HUES64 (cell line): Measurements from ENCODE around the gene MAN1B1.
"Not testable (repeated sequence)": the region's sequence is repeated elsewhere in the genome, so short reads cannot be mapped to it uniquely, and the experiment has no call there.

Source experiments
- H3K27ac ChIP-seq: 2 replicates; pipeline ENCODE4 v1.7.0; 2013; ENCODE audit warnings: low read depth, low read length, inconsistent platforms
- H3K27me3 ChIP-seq: 2 replicates; pipeline ENCODE4 v1.6.1; 2013; ENCODE audit warnings: mild to moderate bottlenecking, low read length; ENCODE audit not compliant: insufficient read depth
- H3K36me3 ChIP-seq: 2 replicates; pipeline ENCODE4 v1.6.1; 2013; ENCODE audit warnings: mild to moderate bottlenecking, low read length; ENCODE audit not compliant: insufficient read depth
- H3K4me1 ChIP-seq: 2 replicates; pipeline ENCODE4 v1.6.1; 2013; ENCODE audit warnings: mild to moderate bottlenecking, low read length, moderate library complexity; ENCODE audit not compliant: insufficient read depth
- H3K4me3 ChIP-seq: 2 replicates; pipeline ENCODE4 v1.5.1; 2013; ENCODE audit warnings: mild to moderate bottlenecking, low read length, moderate library complexity
- H3K9ac ChIP-seq: 2 replicates; pipeline ENCODE4 v1.6.1; 2013; ENCODE audit warnings: mild to moderate bottlenecking, low read depth, low read length
- H3K9me3 ChIP-seq: 2 replicates; pipeline ENCODE4 v1.6.1; 2013; ENCODE audit warnings: low read depth, low read length; ENCODE audit not compliant: insufficient read depth
- WGBS: fragments of 150-250, 120-280 bp; methylation state at CpG from one replicate; pipeline ENCODE4 v1.1.7; 2013; ENCODE audit warnings: missing lambda C conversion rate; 5-methylcytosine and 5-hydroxymethylcytosine counted together

The MAN1B1 gene

DNA sequence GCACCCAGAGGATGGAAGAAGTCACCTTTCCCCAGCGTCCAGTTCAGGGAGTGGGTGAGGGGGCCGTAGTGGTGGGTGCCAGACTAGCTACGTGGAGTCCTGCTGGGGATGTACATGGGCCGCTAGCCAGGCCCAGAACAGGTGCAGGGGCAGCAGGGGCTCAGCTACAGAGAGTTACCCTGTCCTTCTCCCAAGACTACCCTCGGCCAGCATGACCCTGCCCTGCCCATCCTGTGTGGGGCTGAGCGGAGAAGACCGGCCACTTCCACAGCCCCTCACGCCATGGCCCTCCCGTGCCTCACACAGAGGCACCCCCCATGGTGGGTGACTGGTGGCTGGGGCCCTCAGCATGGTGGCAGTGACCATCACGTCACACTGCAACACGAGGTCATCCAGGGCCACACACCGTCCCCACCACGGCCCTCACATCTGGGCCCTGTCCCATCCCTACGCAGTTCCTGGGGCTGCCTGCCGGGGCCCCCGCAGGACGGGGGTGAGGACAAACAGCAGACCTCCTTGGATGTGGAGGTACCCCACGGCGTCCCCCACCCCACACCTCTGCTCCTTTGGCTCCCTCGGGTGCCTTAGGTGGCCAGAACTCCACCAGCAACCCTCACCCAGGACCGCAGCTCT, 28.7 kb downstream of the MAN1B1 start:
- 87% methylated on average over 21 of the region's 21 CpGs for WGBS
- no peak overlapping the region; the same call in 1 of the 2 replicates for H3K4me3 ChIP-seq
- no peaks in the 10 kb centered on the region for H3K4me1 ChIP-seq
- no peak overlapping the region for H3K27ac ChIP-seq
- peaks cover 38% of the 10 kb centered on the region for H3K27me3 ChIP-seq
- no peaks in the 10 kb centered on the region for H3K36me3 ChIP-seq
- H3K9ac ChIP-seq = no peak overlapping the region
- H3K9me3 ChIP-seq = no peaks in the 10 kb centered on the region

DNA sequence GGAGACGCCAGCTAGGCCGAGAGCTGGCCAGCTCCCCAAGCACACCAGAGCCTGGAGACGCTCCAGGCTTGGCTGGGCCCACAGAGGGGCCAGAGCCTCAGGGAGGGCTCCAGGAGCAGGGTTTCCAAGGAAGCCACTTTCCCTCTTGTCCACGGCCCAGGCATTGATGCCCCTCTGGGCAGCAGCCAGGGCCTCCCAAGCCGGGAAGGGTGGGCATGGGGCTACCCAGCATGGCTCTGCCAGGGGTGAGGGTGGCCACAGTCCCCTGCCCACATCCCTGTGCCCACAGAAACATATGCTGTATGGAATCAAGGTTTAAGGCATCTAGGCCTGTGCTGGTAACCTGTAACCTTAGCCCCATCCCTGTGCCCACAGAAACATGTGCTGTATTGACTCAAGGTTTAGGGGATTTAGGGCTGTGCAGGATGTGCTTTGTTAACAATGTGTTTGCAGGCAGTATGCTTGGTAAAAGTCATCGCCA, 29.3 kb downstream of the MAN1B1 start:
- Histone ChIP-seq H3K4me1 (no peaks in the 10 kb centered on the region), H3K4me3 (no peak overlapping the region), H3K36me3 (no peaks in the 10 kb centered on the region), H3K9me3 (no peaks in the 10 kb centered on the region), H3K9ac (no peak overlapping the region), H3K27me3 (peaks cover 38% of the 10 kb centered on the region), H3K27ac (no peak overlapping the region)
- WGBS = 70% methylated on average over 6 of the region's 6 CpGs

DNA sequence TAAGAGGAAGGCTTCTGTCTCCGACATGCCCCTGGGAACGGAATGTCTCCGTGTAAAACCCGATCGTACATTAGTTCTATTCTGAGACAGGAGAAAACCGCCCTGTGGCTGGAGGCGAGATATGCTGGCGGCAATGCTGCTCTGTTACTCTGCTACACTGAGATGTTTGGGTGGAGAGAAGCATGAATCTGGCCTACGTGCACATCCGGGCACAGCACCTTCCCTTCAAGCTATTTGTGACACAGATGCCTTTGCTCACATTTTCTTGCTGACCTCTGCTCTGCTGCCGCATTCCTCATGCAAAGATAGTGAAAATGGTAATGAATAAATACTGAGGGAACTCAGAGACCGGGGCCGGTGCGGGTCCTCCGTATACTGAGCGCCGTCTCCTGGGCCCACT, 29.9 kb downstream of the MAN1B1 start:
- peaks cover 38% of the 10 kb centered on the region for H3K27me3 ChIP-seq
- no peaks in the 10 kb centered on the region for H3K4me1 ChIP-seq
- H3K4me3 ChIP-seq = no peak overlapping the region
- 81% methylated on average over 17 of the region's 17 CpGs for WGBS
- no peak overlapping the region for H3K27ac ChIP-seq
- no peaks in the 10 kb centered on the region for H3K36me3 ChIP-seq
- H3K9ac ChIP-seq = no peak overlapping the region
- no peaks in the 10 kb centered on the region for H3K9me3 ChIP-seq

DNA sequence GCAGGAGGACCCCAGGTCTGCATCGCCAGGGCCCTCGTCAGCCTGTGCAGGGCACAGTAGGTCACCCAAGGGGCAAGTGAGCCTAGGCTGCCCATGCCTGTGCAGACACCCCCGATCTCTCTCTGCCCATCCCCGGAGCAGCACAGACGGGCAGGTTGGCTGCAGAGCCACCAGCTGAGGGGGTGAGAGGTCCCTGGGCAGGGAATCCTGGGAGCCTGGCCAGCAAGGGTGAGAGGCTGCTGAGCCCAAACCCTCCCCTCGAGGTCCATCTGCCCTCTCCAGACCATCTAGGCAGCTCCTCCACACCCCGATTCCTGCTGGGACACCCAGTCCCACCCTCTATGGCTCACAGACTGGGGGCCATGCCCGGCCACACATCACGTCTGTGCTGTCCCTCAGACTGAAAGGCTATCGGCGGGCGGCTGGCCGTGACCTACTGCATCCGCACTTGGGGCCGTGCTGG, 30.5 kb downstream of the MAN1B1 start:
- Histone ChIP-seq H3K4me1 (no peaks in the 10 kb centered on the region), H3K9me3 (no peaks in the 10 kb centered on the region), H3K4me3 (no peak overlapping the region), H3K9ac (no peak overlapping the region), H3K27ac (no peak overlapping the region), H3K36me3 (no peaks in the 10 kb centered on the region), H3K27me3 (peaks cover 38% of the 10 kb centered on the region)
- 84% methylated on average over 13 of the region's 15 CpGs for WGBS

DNA sequence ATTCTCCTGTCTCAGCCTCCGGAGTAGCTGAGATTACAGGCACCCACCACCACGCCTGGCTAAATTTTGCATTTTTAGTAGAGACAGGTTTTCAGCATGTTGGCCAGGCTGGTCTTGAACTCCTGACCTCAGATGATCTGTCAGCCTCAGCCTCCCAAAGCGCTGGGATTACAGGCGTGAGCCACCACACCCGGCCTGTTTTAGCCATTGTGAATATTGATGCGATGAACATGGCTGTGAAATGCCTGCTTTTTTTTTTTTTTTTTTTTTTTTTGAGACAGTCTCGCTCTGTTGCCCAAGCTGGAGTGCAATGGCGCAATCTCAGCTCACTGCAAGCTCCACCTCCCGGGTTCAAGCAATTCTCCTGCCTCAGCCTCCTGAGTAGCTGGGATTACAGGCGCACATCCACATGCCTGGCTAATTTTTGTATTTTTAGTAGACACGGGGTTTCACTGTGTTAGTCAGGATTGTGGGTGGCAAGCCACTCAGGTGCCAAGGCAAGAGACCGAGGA, 31.4 kb downstream of the MAN1B1 start:
- H3K4me3 ChIP-seq, H3K36me3 ChIP-seq, H3K9ac ChIP-seq, H3K27ac ChIP-seq, H3K9me3 ChIP-seq, H3K4me1 ChIP-seq: not testable (repeated sequence)
- H3K27me3 ChIP-seq = peaks cover 33% of the 10 kb centered on the region
- WGBS = 88% methylated on average over 11 of the region's 12 CpGs

DNA sequence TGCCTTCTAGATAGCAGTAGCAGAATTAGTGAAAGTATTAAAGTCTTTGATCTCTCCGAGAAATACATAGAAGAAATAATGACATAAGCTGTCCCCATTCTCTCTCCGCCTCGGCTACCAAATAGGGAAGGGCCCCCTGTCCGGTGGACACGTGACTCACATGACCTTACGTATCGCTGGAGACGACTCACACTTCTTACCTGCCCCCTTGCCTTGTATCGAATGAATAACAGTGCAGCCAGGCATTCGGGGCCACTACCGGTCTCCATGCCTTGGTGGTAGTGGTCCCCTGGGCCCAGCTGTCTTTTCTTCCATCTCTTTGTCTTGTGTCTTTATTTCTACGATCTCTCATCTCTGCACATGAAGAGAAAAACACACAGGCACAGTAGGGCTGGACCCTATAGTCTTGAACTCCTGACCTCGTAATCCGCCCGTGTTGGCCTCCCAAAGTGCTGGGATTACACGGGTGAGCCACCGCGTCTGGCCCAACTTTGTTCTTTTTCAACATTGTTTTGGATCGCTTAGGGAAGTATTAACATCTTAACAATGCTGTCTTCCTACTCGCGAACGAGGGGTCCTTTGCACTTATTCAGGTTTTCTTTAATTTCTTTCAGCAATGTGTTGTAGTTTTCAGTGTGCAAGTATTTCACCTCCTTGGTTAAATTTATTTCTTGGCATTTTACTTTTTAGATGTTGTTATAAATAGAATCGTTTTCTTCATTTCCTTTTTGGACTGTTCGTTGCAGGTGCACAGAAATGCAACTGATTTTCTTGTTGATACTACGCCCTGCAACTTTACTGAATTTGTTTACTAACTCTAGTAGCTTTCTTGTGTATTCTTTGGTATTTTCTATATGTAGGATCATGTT, 35.4 kb downstream of the MAN1B1 start:
- 84% methylated on average over 14 of the region's 25 CpGs for WGBS
- not testable (repeated sequence) for H3K36me3 ChIP-seq, H3K27me3 ChIP-seq, H3K27ac ChIP-seq, H3K4me3 ChIP-seq, H3K4me1 ChIP-seq, H3K9me3 ChIP-seq, H3K9ac ChIP-seq

- H3K4me1 ChIP-seq, H3K4me3 ChIP-seq, H3K9me3 ChIP-seq, H3K27me3 ChIP-seq, H3K36me3 ChIP-seq, H3K9ac ChIP-seq, H3K27ac ChIP-seq: not testable (repeated sequence)
- 90% methylated on average over 16 of the region's 16 CpGs for WGBS
Measured at GRCh38 chr9:137122796-137123467, 36.1 kb downstream of the MAN1B1 start.

- H3K4me1 ChIP-seq = no peaks in the 10 kb centered on the region
- H3K27me3 ChIP-seq = no peaks in the 10 kb centered on the region
- H3K9ac ChIP-seq = no peak overlapping the region
- no peak overlapping the region for H3K27ac ChIP-seq
- H3K36me3 ChIP-seq = no peaks in the 10 kb centered on the region
- H3K4me3 ChIP-seq = no peak overlapping the region
- no peaks in the 10 kb centered on the region for H3K9me3 ChIP-seq
- 89% methylated on average over 5 of the region's 5 CpGs for WGBS
Measured at GRCh38 chr9:137123468-137123837, 36.7 kb downstream of the MAN1B1 start.

GRCh38 chr9:137123952-137124462, 37.2 kb downstream of the MAN1B1 start:
- WGBS = 95% methylated on average over 4 of the region's 5 CpGs
- H3K4me3 ChIP-seq, H3K9ac ChIP-seq, H3K9me3 ChIP-seq, H3K27me3 ChIP-seq, H3K27ac ChIP-seq, H3K4me1 ChIP-seq, H3K36me3 ChIP-seq: not testable (repeated sequence)

DNA sequence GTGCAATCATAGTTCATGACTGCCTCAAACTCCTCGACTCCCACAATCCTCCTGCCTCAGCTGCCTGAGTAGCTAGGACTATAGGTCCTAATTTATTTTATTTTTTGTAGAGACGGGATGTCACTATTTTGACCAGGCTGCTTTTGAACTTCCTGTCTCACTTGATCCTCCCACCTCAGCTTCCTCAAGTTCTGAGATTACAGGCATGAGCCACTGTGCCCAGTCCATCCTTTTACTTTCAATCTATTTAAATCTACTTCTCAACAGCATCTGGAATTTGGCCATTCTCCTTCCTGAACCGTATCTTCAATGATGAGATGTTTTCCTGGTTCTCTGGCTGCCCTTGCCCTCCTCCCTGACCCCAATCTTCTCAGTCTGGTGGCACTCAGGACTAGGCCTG, 40.0 kb downstream of the MAN1B1 start:
- Histone ChIP-seq H3K4me3 (no peak overlapping the region), H3K27me3 (peaks cover 19% of the 10 kb centered on the region), H3K9ac (no peak overlapping the region), H3K4me1 (no peaks in the 10 kb centered on the region), H3K27ac (no peak overlapping the region), H3K9me3 (no peaks in the 10 kb centered on the region), H3K36me3 (no peaks in the 10 kb centered on the region)
- 96% methylated on average over 3 of the region's 3 CpGs for WGBS
